MV-4-11 (cell line): ENCODE results near the gene LRRC49.
"Not testable (repeated sequence)": the region's sequence is repeated elsewhere in the genome, so short reads cannot be mapped to it uniquely, and the experiment has no call there.

Experiments used
- DNase-seq: peaks from one replicate; lab custom pipeline; 2025; lab: John Stamatoyannopoulos, UW

Gene LRRC49

DNA sequence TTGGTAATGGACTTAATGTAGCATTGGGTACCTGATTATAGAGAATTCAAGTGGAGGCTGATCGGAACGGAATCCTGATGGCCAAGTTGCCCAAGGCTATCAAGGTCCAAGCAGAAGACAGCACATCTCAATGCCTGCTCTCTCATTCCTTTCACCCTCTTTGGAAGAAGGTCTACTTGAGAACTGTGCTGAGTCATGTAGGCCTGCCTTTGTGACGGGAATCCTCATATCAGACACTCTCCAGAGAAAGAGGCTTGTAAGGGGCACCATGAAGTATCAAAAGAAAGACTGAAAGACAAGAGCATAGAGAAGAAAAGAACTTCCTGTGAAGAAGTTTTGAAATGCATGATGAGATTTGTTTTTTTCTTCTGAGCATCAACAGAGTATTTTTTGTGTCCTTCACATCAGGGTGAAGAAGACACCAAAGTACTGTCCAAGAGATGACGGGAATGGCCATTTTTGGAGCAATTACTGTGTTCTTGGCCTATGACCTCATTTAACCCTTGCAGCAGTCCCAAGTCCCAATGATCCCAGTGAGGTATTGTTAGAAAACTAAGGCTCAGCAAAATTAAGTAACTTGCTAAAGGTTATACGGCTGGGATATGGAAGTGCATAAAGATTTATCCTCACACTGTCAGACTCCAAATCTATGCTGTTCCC, 25.5 kb upstream of the LRRC49 start:
- no peak for DNase-seq

DNA sequence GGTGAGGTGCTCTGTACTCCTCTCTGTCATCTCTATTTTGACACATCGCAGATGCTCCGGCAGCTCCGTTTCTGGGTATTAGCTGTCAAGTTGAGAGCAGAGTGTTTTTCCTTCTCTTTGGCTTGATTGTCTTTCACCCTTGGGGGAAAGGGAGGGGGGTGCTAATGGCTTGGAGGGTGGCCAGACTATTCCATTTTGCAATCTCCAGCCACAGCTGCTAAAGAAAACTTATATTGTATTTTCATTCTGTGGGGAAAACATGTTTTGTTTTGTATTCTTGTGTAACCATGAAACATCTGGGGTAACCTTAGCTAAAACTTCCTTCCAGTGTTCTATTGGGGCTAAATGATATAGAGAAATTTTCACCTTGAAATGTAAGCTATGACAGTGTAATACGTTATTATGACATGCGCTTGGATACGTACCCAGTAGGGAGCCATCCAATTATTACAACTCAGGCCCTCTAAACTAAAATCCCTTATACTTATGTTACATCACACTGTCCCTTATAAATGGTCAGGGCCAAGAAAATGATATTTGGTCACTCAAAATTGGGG, 24.6 kb upstream of the LRRC49 start:
- peak; percentile 48 for DNase-seq

DNA sequence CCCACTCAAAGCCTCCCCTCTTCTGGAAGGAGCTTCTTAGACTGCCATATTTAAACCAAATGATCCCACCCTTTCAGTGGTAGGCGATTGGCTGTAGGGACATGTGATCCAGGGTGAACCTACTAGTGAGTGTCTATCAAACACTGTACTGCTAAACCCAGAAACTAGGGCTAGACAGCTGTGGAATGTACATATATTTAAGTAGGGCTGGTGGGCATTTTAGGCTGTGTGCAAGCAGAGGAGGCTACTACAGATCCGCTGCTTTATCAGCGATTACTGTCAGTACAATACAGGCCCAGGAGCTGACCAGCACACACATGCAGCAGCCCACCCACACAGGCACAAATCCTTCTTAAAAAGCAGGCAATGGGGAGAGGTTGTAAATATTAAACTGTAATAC, 23.3 kb upstream of the LRRC49 start:
- no peak for DNase-seq

DNA sequence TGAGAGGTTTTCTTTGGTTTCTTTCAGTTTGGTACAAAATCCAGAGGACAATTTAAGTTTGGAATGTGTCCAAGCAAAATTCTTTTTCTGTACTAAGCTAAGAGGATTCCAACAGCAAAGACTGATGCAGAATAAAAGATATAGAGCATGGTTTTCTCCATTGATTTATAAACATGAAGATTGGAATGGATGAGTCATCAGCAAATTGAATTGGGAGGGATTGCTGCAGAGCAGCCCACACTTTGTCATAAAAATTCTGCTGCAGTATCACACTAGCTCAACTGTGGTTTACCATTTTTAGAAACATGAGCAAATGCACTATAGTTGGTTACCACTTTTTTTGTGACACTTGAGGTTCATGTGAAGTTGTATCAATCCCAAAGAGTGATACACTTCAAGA, 22.6 kb upstream of the LRRC49 start:
- DNase-seq, result peak; percentile 79

DNA sequence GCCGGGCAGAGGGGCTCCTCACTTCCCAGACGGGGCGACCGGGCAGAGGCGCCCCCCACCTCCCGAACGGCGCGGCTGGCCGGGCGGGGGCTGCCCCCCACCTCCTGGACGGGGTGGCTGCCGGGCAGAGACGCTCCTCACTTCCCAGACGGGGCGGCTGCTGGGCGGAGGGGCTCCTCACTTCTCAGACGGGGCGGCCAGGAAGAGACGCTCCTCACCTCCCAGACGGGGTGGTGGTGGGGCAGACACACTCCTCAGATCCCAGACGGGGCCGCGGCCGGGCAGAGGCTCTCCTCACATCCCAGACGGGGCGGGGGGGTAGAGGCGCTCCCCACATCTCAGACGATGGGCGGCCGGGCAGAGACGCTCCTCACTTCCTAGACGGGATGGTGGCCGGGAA, 21.1 kb upstream of the LRRC49 start:
- not testable (repeated sequence) for DNase-seq

DNA sequence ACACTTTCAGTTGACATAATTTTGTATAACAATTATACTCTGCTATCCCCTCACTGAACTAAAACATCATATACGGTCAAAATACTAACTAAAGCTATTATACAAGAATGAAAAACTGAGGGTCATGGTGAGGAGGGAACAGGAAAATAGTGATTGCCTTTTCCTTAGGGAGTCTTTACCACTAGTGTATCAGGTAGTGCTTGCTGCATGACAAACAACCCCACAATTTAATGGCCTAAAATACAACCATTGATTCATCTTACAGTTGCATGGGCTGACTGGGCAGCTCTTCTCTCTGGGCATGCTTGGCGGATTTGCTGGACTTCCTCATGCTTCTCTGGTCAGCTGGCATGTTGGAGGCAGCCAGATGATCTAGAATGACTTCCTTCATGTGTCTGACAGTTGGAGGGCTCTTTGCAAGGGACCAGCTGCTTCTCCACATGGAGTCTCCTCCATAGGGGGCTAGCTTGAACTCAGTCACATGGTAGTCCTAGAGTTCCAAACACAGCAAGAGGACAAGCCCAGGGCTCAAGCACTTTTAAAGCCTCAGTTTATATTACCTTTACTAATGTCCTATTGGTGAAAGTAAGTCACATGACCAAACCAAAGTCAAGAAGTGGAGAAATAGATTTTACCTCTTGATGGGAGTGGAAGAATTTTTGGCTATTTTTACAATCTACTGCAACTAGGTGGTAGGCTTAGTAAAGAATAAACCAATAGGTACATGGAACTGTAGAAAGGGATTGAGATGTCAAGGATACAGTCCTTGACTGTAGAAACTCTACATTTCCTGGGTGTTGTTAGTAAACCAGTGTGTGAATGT, 19.2 kb upstream of the LRRC49 start:
- DNase-seq, result no peak

DNA sequence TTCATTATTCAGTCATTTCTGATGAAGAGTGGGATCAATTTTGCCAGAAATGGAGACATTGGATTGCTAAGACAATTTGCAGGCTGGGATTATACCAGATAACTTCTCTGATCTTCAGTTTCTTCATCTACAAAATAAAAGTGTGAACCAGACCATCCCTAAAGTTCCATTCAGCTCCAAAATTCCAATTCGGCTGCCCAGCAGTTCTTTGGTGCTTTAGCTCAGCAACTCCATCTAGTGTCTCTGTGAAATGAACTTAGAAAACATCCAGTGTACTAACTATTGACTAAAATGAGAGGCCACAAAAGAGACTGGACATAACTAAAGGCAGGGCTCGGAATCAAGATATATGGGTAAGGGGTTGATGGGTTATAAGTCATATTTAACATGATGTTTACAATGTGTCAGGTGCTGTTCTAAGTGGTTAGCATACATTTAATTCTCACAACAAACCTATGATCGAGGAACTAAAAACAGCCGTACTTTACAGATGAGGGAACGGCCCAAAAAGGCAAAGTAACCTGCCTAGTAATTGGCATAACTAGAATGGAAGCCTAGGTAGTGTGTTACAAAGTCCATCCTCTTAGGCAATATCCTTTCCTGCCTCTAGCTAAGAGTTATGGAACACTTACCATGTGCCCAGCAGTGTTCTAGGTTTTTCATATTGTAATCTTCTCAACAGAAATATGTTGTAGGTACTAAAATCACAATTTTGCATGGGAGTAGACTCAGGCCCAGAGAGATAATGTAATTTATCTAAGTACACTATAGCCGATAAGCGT, 17.4 kb upstream of the LRRC49 start:
- DNase-seq, result no peak

DNA sequence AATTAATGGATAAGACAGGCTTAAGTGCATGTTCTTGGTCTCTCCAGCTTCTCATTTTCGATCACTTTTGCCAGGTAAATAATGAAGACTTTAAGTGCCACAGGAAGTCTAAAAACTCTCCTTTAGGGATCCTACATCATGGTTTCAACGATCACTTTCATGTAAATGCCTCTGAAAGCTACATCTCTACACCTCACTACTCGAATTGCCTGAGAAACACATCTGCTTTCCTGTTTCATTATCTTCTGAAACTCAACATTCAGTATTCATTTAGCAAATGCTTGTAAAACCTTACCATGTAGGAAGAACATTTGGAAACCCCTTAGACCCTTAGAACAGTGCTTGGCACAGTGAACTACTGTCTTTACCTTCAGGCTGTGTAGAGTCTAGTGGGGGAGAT, 16.6 kb upstream of the LRRC49 start:
- DNase-seq, result no peak

DNA sequence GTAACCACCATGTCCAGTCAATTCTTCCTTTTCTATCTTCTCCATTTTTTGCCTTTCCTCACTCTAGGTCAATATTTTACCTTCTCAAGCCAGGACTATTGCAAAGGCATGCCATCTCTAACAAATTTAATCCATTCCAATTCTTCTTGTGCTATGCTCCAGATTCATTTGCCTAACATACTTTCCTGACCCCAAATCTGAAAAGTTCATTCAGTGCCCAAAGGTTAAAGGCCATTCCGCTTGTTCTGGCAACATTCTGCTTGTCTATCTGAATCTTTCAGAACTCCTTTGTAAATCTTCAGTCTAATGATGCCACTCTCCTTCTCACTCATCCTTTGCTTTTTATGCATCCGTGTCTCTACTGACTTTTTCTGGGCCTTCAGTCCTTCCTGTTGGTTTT, 15.9 kb upstream of the LRRC49 start:
- no peak for DNase-seq

DNA sequence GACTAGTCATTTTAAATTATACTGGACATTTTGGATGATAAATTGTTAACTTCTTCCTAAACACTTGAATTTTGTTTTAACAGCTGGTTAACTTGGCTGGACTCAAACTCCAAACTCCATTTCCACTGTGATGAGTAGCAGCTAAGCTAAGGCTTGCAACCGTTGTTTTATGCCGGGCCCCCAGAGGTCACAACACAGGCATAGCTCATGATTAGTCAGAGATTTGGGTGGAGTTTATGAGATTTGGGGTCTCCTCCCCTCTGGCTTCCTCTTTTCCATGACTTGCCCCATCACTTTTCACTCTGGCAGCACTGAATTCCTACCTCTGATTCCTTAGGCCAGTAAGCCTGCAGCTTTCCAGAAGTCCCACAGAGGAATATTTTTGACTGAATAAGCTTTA, 13.2 kb upstream of the LRRC49 start:
- no peak for DNase-seq

DNA sequence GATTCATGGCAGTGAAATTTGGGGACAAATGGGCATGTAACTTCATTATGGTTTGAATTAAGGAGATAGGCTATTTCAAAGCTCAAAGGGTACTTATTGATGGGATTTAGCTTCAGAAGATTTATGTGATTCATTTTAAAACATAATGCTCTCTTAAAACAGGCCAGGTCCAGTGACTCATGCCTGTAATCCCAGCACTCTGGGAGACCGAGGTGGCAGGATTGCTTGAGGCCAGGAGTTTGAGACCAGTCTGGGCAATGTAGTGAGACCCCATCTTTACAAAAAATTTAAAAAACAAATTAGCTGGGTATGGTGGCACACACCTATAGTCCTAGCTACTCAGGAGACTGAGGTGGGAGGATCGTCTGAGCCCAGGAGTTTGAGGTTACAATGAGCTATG, 11.8 kb upstream of the LRRC49 start:
- DNase-seq, result no peak

DNA sequence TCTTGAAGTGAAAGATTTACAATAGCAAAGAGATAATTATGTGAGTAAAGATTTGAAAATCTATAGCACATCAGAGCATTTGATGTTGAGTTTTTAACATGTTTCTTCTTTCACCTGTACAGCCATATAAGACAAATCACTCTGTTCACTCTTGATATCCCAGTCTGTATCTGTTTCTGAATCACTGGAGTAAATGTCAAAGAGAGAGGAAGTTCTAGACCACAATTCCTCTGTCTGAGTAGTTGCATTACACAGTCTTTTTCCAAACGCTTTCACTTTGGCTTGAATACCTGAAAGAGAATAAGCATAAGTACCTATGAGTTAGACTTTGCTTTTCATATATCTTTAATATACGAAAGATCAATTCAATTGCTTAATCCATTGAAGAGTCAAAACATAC, 10.3 kb upstream of the LRRC49 start:
- DNase-seq, result peak; percentile 1

DNA sequence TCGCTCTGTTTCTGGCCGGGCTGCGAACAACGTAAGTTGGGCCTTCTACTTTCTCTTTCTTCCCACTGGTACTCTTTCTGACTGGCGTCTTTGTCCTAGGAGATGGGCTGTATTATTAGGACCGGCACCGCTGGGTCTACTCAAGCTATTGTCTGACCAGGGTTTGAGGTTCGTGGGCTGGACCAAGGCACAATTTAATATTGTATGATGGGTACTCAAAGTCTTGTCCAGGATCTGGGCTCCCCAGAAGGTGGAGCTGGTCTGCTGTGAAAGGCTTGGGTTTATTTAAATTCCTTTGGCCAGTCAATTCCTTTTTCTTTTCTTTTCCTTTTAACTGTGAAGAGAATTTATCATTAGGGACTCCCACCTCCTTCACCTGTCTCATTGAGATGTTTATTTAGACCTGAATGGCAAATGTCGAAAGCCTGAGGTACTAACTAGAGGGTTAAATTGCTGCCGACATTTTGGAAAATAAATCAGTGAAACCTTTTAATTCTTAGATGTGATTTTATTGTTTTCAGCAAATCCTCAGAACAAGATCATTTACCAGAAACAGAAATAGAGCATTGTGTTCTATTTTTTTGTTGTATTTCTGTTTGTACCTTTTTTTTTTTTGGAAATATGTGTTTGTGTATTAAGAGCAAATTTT, 410 bp downstream of the LRRC49 start:
- peak; percentile 51 for DNase-seq

DNA sequence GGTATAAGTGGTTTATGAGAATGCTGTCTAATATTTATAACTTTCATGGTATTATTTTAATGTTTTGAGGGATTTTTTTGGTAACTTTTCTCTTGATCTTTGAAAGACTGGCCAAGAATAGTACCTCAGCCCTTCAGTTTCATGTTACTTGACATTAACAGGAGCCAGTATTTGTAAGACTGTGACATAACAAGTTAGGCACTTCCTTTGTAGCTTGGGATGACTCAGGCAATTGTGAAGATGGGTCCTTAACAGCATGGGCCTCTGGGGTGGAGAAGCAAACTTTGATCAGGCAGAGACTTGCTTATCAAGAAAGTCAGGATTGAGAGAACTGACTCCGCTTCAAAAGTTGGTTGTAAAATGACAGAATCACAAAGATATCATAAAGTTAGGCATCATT, 9.5 kb downstream of the LRRC49 start:
- DNase-seq, result peak; percentile 10

DNA sequence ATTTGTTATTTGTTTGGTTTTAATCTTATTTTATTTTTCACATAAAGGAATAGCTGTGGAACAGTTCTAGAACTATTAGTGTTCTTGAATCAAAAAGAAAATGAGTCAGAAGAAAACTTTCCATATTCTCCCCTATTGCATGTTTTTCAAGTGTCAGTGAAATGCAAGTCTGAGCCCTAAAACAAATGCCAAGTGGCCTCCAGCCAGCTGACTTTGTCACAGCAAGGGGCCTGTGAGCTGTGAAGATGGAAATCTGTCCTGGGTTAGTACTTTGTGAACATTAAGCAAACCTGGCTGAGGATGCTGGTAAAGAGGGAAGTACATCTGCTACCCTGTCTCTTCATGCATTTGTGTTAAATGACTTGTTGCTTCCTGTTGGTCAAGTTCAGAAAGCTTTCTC, 14.2 kb downstream of the LRRC49 start:
- DNase-seq, result no peak

DNA sequence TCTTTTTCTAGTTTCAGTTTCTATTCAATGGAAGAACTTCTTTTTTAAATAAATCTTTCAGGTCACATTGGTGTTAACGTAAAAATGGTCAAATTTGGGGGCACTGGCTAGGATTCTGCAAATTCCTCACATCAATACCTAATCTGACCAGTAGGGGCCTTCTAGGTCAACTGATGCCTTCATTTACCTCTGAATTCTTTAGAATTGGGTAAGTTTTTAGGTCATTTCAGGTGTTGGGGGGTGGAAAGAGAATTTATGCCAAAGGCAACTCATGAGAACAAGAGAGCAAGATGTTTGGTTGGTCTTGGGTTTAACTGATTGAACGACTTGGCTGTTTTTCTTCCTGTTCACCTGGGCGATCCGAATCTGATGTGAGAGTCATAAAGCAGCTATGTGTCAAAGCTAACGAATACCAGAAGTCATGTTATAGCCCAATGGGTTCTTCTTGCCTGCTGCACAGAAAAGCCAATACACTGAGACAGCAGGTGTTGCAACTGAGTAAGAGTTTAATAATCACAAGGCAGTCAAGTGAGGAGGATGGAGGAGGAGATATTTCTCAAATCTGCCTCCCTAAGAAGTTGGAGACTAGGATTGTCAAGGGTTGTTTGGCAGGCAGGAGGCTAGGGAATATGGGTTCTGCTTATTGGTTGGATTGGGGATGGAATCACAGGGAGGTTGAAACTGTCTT, 15.3 kb downstream of the LRRC49 start:
- DNase-seq, result no peak

DNA sequence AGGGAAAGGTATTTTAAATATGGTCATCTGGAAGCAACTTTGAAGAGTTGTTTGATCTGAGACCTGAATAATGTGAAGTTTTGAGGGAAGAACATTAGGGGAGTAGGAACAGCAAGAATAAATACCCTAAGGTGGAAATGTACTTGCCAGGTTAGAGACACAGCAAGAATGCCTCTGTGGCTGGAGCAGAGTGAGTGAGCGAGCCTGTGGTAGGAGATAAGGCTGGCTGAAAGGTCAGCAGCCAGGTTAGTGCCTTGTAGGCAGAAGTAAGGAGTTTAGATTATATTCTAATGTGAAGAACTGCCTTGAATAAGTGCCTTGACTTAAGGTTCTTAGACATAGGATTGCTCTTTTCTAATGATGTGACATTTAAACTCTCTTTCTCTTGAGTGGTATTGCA, 18.3 kb downstream of the LRRC49 start:
- no peak for DNase-seq

DNA sequence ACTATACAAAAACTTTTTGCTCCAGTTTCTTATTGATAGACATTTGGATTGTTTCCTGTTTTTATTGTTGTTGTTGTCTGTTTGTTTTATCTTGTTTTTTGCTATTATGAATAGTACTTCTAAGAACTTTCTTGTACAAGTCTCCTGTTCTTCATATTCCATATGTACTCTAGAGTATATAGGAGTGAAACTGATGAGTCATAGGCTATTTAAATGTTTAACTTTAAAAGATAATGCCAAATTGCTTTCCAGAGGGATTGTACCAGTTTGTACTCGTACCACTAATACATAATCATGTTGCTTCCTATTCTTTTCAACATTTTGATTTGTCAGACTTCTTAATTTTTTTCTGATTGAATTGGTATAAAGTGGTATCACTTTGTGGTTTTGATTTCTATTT, 19.6 kb downstream of the LRRC49 start:
- DNase-seq, result no peak

DNA sequence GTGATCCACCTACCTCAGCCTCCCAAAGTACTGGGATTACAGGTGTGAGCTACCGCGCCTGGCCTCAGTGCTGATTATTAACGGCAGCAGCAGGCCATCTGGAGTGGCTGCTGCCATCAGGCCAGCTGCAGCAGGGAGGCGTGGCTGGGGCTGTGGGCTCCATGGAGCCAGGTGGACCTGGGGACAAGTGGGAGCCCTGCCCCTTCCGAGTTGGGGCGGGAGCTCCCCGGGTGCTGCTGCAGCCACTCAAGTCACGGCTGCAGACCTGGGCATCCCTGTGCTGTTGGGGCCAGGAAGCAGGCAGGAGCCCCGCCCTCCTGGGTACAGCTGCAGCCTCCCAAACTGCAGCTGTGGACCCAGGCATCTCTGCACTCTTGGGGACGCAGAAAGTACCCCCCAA, 23.9 kb downstream of the LRRC49 start:
- no peak for DNase-seq

DNA sequence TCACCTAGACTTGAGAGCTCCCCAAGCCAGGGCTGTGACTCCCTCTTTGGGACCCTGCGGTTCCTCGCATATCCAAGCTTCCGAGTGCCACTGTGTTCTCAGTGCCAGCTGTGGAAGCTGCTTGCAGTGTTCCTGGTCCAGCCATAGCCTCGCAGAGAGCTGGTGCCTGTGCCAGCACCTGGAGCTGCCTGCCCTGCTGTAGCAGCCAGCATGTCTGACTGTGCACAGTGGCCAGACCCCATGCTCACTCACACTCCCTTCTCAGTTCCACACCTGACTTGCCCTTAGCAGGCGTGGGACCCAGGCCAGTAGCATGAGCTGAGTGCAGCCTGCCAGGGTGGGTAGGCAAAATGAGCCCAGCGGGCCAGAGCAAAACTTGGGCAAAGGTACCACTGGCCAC, 25.3 kb downstream of the LRRC49 start:
- no peak for DNase-seq

DNA sequence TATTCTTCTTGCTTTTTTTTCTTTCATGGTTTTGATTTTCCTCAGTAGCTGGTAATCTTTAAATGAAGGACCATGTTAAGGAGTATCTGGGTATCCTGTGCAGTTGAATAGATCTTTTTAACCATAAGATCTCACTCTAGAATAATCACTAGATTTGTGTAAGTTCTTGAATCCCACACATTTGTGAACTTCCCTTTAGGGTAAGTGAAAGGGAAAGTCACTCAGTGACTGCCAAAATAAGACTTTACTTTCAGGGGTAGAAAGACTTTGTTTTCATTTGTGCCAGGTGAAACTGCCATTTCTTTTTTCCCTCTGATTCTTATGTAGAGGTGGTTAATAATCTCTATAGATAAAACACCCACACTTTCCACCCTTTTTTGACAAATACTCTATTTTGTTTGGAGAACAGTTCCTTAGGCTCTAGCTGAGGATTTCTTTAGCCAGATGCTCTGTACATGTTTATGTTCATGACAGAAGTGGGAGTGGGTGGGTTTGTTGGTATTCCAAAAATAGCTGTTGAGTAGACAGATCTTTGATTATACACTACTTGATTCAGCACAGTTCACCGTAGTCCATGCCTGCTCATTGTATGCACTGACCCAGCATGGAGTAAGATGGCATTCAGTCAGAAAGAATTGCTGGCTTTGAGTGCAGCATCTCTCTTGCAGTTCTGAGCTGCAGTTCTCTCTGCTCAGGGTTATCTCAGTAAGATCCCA, 28.5 kb downstream of the LRRC49 start:
- DNase-seq, result no peak
